ENCODE data around the gene ADIPOR2. TPM values are rescaled to one million over a fixed set of nuclear protein-coding genes. Genes with fewer than 3 reads are reported as not detected.

Gene ADIPOR2
- total RNA-seq, 1 donor from 2014 or later, result 43.0 TPM

DNA sequence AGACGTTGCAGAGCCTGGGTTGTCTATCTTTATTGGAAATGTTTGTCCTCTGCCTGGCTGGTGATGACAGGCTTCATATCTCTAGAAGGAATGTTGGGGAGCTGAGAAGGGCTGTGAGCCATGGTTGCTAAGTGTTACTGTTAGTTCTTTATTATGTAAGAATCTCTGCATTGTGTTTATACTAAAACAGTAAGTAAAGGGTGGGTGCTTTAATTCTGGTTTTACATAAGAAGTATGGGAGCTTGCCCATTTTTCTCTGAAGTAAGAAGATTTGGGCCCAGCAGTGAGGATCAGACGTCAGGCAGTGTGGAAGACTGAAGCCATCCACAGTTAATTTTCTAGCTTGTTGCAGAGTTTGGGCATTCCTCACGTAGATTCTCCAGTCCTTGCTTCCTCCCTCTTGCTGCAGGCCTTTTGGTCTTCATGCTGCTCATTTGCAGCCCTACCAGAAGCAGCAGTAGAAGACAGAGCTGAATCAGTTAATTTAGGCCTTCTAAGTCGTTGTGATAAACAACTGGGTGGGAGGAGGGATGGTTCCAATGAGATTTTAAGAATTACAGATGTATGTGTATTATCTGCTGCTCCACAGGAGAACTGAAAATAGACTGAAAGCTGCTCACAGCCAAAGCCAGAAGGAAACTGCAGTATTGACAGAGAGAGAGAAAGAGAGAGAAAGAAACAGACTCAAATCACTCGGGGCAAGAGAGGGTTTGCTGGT, 40.5 kb upstream of the ADIPOR2 start:
- Mint-ChIP-seq H3K4me3 (no peak overlapping the region), H3K36me3 (ENCODE audit: low read depth) (no peaks in the 10 kb centered on the region), H3K4me1 (peaks cover 18% of the 10 kb centered on the region), H3K27me3 (peaks cover 16% of the 10 kb centered on the region), H3K9me3 (no peaks in the 10 kb centered on the region), H3K27ac (no peak overlapping the region)
- TF ChIP-seq CTCF (IDR thresholded peaks at IDR 0.05), result no peak
- ChIA-PET CTCF (interaction anchor here (1.3 to 11.5 kb wide), 5 partner anchors 11 to 289 kb away, joined by 3 to 257 read pairs (median 3); no protein-coding TSS in a partner anchor), POLR2A (no interaction called here)
- intact Hi-C loops (cut with micrococcal nuclease), result no loop called here
- DNase-seq (no peak), ATAC-seq (ENCODE audit: low read depth) (no peak)

GRCh38 chr12:1650978-1651361, 39.9 kb upstream of the ADIPOR2 start:
- TF ChIP-seq CTCF (IDR thresholded peaks at IDR 0.05), result no peak
- ChIA-PET CTCF (interaction anchor here (1.3 to 11.5 kb wide), 4 partner anchors 11 to 289 kb away, joined by 3 to 257 read pairs (median 8); no protein-coding TSS in a partner anchor), POLR2A (no interaction called here)
- H3K27ac Mint-ChIP-seq, result no peak overlapping the region
- DNase-seq (no peak), ATAC-seq (ENCODE audit: low read depth) (no peak)
- intact Hi-C loops (cut with micrococcal nuclease), result no loop called here
- peaks cover 15% of the 10 kb centered on the region for H3K4me1 Mint-ChIP-seq
- no peak overlapping the region for H3K4me3 Mint-ChIP-seq
- H3K9me3 Mint-ChIP-seq, result no peaks in the 10 kb centered on the region
- peaks cover 16% of the 10 kb centered on the region for H3K27me3 Mint-ChIP-seq
- H3K36me3 Mint-ChIP-seq (ENCODE audit: low read depth), result no peaks in the 10 kb centered on the region

- peaks cover 10% of the 10 kb centered on the region for H3K4me1 Mint-ChIP-seq
- no peak overlapping the region for H3K4me3 Mint-ChIP-seq
- no peaks in the 10 kb centered on the region for H3K36me3 Mint-ChIP-seq (ENCODE audit: low read depth)
- no peak for DNase-seq
- no peak for ATAC-seq (ENCODE audit: low read depth)
- H3K9me3 Mint-ChIP-seq, result no peaks in the 10 kb centered on the region
- ChIA-PET CTCF (interaction anchor here (1.4 to 11.5 kb wide), 4 partner anchors 10 to 287 kb away, joined by 3 to 257 read pairs (median 38); no protein-coding TSS in a partner anchor), POLR2A (no interaction called here)
- TF ChIP-seq CTCF (IDR thresholded peaks at IDR 0.05), result no peak
- peaks cover 16% of the 10 kb centered on the region for H3K27me3 Mint-ChIP-seq
- no peak overlapping the region for H3K27ac Mint-ChIP-seq
- intact Hi-C loops (cut with micrococcal nuclease), result loop anchor here (1.0 to 2.0 kb wide), 3 partner anchors 17 to 288 kb away; no protein-coding TSS in a partner anchor
Observed at GRCh38 chr12:1651946-1652345, 38.9 kb upstream of the ADIPOR2 start.

DNA sequence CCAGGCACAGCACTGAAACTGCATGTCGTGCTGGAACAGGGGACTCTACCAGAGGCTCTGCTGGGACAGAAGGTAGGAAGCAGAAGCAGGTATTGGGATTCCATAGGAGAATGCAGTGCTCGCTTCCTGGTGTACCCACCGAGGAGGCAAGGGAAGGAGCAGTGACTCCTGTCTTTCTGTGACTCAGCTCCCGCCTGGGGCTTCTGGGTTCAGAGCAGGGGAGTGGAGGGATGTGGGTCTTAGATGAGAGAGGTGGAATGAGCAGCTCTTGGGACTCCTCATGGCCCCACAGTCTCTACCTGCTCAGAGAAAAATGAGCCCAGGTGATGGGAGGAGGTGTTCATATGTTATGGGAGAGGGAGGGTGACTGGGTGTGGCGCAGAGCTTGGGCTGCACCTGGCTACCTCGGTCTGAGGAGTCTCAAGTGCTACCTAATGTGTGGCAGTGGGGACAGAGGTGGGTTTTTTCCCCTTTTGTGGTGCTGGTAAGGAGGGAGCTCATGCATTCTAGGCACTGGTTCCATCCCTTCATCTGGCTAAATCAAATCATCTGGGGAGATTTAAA, 35.6 kb upstream of the ADIPOR2 start:
- no peak overlapping the region for H3K4me3 Mint-ChIP-seq
- ATAC-seq (ENCODE audit: low read depth) (no peak), DNase-seq (no peak)
- no peak for TF ChIP-seq CTCF (IDR thresholded peaks at IDR 0.05)
- H3K27ac Mint-ChIP-seq, result no peak overlapping the region
- ChIA-PET CTCF (interaction anchor here (1.0 to 11.5 kb wide), 4 partner anchors 18 to 284 kb away, joined by 3 to 257 read pairs (median 34); no protein-coding TSS in a partner anchor), POLR2A (interaction anchor here (0.6 to 1.0 kb wide), 2 partner anchors 41 to 141 kb away, joined by 3 to 4 read pairs; no protein-coding TSS in a partner anchor)
- H3K9me3 Mint-ChIP-seq, result no peaks in the 10 kb centered on the region
- peaks cover 11% of the 10 kb centered on the region for H3K27me3 Mint-ChIP-seq
- H3K4me1 Mint-ChIP-seq, result peaks cover 6% of the 10 kb centered on the region
- H3K36me3 Mint-ChIP-seq (ENCODE audit: low read depth), result no peaks in the 10 kb centered on the region
- intact Hi-C loops (cut with micrococcal nuclease), result no loop called here

DNA sequence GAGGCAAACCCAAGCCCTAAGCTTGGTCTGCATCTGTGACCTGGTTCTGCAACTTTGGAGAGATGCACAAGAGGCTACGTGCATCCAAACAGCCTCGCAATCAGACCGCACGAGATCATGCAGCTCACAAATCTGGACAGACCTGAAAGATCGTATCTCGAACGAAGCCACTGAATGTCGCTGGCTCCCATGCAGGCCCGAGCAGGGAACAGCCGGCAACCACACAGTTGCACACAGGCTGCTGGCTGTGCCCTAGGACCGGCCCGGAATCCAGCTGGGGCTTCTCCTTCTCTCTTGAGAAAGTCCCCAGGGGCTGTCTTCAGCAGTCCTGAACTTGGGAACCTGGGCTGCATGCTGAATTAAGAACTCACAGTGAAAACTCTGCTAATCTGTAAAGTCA, 34.0 kb upstream of the ADIPOR2 start:
- Mint-ChIP-seq H3K36me3 (ENCODE audit: low read depth) (no peaks in the 10 kb centered on the region), H3K27me3 (peaks cover 3% of the 10 kb centered on the region), H3K9me3 (no peaks in the 10 kb centered on the region), H3K4me3 (no peak overlapping the region), H3K4me1 (peaks cover 11% of the 10 kb centered on the region), H3K27ac (no peak overlapping the region)
- ChIA-PET POLR2A (interaction anchor here (0.7 to 0.9 kb wide), 2 partner anchors 11 to 139 kb away, joined by 3 to 4 read pairs; no protein-coding TSS in a partner anchor), CTCF (interaction anchor here (0.6 to 11.5 kb wide), 4 partner anchors 25 to 283 kb away, joined by 3 to 257 read pairs (median 3); no protein-coding TSS in a partner anchor)
- intact Hi-C loops (cut with micrococcal nuclease), result no loop called here
- DNase-seq (no peak), ATAC-seq (ENCODE audit: low read depth) (no peak)
- no peak for TF ChIP-seq CTCF (IDR thresholded peaks at IDR 0.05)

Measured in activated B cell treated with CpG ODN at 0.5 μM for 24 hours (primary cell).